Stimulated activated CD4-positive, alpha-beta T cell treated with anti-CD3 and anti-CD28 coated beads, Interleukin-1b, Interleukin-23, amount 100 ng/mL, for 1 hour (primary cell): ENCODE results near the gene PPP1R1B.

Source experiments
- DNase-seq, 2 donors: peaks; one replicate each; pipeline ENCODE4 v3.0.0-alpha.2; 2020; ENCODE audit warnings: low read depth in 2 of 2

The PPP1R1B gene

DNA sequence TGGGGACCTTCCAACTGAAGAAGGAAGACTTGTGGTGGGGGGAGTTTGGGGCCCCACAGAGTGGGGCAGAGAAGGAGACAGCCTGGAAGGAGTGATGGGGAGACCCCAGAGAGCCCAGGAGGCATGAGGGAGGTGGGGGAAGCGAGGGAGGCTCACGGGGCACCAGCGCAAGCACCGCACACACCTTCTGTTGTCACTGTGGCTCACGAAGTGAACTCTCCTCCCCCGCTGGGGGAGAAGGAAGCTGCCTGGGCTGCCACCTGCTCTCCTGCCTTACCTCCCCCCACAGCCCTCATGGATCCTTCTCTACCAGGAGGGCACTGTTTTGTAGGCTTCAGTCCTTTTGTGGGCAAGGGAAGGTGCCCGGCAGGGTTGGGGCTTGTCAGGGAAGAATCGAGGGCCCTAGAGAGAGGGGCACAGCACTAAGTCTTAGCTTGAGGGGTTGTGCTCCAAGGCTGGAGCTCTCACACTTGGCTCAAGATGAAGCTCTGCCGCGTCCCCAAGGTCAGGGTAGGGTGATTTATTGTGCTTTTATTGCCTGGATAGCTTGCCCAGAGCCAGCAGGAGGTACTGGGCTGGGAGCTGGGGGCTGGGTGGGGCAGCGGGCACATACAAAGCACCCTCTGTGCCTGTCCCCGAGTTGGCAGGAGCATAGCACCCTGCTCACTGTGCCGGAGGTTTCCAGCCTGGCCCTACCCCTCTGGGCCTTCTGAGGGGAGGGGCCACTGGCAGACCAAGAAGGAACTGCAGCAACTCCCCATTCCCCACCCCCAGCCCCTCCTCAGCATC is 5.6 kb downstream of the PPP1R1B start:
- no peak for DNase-seq

DNA sequence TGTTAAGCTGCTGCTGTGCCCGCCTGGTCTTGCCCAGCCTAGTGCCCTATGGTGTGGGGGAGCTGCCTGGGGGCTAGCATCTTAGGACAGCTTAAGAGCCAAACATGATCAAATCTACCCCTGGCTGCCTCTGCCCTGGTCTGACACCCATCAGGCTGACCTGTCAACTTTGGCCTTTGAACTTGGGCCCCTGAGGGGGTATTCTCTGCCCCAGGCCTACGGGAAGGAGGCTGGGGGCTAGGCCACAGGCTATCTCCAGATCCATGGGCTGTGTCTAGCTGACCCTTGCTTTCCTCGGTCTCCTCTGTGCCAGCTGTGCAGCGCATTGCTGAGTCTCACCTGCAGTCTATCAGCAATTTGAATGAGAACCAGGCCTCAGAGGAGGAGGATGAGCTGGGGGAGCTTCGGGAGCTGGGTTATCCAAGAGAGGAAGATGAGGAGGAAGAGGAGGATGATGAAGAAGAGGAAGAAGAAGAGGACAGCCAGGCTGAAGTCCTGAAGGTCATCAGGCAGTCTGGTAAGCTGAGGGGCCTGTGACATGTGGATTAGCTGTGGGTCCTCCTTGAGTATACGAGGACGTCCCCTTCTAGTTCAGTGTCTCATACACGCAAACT is 6.9 kb downstream of the PPP1R1B start:
- no peak for DNase-seq

DNA sequence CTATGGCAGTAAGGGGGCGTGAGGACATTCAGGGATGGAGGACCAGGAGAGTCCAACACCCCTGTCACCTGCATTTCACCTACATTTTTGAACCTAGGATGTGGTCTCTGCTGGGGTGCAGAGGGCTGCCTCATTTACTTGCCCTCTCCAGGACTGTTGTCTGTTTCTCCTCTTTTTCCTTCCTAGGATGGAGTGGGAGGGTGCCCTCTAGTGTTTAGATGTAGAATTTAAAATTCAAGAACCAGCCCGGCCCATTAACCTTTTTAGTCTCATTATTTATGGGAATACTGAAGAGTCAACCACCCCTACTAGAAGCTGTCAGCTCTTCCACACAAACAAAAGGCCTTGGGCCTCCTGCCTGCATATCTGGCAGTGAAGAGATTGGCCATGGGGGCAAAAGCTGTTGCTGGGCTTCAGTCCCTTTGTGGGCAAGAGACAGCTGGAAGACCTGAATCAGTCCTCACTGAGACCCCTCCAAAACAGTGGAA is 7.7 kb downstream of the PPP1R1B start:
- DNase-seq = no peak

DNA sequence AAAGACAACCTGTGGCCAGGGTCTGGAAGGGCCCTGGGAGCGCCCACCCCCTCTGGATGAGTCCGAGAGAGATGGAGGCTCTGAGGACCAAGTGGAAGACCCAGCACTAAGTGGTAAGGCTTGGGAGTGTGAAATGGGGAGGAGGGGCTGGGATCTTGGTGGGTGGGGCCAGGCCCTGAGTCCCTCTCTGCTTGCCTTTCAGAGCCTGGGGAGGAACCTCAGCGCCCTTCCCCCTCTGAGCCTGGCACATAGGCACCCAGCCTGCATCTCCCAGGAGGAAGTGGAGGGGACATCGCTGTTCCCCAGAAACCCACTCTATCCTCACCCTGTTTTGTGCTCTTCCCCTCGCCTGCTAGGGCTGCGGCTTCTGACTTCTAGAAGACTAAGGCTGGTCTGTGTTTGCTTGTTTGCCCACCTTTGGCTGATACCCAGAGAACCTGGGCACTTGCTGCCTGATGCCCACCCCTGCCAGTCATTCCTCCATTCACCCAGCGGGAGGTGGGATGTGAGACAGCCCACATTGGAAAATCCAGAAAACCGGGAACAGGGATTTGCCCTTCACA is 8.9 kb downstream of the PPP1R1B start:
- DNase-seq = no peak

DNA sequence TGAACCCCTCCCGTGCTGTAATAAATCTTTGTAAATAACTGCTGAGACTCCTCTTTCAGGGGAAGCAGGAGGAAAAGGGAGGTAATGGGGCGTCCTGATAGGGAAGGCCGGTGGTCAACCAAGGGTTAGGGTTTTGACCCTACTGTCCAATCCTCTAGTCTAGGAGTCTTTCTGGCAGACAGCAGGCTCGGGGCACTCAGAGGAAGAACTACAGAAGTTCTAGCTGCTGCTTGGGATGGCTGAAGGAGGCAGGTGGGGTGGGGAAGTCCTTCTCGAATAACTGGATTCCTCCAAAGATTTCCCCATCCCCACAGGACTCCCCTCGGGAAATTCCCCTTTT is 9.8 kb downstream of the PPP1R1B start:
- DNase-seq = no peak

DNA sequence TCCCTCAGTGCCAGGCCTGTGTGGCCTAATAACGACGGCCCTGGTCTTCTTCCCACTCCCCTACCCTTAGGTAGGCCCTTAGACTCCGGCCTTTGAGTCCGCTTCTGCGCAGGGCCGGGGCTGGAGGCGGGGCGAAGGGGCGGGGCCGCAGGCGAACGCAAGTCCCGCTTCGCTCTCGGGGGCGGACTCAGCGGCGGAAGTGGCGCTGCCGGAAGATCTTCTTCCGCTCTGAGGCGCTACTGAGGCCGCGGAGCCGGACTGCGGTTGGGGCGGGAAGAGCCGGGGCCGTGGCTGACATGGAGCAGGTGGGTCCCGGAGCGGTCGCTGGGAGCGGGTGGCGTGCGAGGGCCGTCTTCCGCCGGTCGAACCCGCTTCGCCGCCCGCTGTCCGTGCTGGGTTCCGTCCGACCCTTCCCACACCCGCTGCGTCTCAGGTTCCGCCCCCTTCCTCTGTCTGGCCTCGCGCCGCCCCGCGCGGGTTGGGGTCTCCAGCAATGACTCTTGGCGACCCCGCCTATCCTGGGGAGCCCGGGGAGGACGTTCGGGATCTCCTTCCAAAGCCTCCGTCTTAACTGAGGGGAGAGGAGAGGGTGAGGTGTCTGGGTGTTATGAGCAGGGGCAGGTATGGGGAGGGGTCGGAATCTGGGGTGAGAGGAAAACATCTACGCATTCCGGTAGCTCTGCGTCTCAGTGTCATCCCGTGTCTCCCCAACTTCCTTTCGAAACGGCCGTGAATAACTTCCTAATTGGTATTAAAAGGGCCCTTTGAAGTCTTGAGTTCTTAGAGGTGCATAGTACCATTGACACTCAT is 10.4 kb downstream of the PPP1R1B start, which contains the start of gene STARD3:
STARD3 (plus strand) TSS at position 218 of the 810 bp plus-strand sequence. CDS start 16,388 bp downstream, outside the sequence.
- DNase-seq = peak; percentile 68 to 90

DNA sequence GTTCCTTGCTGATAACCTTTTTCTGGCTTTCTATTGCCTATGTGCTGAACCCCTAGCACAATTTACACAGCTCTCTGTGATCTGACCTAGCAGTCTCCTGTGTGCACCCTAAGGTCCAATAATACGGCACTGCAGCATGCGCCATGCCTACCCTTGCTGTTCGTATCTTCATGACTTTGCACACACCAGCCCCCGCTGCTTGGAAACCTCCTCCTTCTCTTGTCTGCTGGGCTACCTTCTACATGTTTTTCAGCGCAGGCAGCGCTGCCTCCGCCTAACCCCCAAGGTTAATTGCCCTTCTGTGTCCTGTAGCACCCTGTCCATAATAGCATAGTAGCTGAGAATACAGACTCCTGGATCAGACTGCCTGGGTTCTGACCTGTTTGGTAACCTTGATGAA is 11.6 kb downstream of the PPP1R1B start:
- DNase-seq = no peak

DNA sequence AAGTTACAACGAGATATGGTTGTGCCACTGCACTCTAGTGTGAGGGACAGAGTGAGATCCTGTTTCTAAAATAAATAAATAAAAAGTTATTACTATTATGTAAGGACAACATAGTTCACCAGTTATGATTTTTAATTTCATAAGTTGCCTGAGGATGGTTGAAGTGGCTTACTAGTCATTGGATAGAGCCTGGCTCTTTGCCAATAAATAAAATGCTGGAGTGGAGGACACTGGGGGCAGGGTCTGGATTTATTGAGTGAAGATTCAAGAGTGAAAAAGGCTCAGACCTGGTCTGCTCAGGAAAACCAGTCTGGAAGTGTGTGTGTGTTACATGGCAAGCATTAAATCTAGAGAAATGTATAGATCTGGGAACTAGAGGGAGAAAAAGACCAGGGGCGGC is 12.3 kb downstream of the PPP1R1B start:
- DNase-seq = no peak

DNA sequence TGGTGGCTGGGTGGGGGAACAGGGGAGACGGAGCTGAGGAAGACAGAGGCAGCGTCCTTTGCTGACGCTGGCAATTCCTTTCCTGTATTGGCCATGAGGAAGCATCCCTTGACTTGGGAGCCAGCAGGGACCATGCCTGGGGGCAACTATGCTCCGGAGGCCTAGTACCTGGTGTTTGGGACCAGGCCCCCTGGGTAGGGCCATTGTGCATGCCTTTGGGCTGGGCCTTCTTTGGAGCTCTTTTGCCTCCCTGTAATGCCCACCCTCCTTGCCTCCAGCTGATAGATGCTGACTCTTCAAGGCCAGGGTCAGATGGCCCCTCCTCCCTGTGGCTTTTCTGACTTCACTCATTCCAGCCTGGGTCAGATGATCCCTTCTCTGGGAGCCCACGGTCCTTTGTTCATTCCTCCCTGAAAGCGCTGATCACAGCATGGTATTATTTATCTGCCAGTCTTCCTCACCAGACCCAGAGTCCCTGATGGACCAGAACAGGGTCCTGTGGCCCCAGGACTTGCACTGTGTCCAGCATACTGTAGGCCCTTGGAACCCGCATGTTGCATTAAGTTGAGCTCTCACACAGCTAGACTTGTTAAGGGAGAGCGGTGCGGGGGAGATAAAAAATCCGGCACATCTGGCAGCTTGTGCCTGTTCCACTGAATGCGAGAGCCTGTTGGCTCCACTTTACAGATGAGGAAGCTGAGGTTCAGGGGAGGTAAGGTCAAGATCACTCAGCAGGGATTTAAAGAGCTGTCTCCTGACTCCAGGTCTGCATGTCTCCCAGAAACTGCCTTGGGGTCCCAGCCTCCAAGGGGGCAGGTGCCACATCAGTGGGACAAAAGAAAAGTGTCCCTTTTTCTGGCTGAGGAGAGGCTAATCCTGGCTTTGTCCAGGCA is 13.1 kb downstream of the PPP1R1B start:
- DNase-seq = no peak

DNA sequence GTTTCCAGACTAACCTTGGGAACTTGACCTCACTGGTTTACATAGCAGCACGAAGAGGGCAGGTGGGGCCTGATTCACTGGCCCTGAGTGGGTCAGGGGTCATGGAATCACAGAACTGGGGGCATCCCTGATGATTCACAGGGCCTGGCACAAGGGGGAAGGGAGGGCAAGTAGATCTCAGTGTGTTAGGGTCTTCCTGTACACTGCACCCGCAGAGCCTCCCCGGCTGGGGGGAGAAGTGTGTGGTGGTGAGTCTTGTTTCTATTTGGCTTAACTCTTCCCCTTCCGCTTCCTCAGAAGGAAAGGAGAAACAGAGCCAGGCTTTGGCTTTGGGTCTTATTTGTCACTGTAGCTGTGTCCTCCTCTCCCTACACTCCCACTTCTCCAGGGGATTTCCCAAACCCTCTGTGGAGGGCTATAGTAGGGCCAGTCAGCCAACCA is 13.9 kb downstream of the PPP1R1B start:
- DNase-seq = no peak

DNA sequence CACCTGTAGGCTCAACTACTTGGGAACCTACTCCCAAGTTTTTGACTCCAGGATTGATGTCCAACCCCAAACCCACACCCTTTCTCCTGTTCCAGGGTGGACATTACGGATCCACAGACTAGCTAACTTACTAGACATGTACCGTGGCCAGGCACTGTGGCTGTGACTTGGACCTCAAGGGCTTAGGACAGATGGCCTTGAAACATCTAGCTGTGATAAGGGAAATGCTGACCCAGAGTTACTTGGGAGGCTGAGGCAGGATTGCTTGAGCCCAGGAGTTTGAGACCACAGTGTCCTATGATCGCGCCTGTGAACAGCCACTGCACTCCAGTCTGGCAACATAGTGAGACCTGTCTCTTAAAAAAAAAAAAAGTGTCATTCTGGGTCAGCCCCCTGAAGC is 14.3 kb downstream of the PPP1R1B start:
- no peak for DNase-seq

DNA sequence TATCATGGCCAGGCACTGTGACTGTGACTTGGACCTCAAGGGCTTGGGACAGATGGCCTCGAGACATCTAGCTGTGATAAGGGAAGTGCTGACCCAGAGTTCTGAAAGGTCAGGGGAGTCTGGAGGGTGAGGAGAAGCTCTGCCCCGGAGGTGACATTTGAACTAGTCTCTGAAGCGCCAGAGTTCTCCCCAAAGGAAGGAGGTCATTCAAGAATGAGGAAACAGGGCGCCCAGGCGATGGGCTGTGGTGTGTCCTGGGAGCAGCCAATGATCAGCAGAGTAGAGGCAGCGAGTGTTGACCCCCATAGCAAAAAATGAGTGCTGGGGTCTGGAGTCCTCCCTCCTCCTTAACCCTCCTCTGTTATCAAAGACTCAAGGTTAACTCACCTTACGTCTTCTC is 15.1 kb downstream of the PPP1R1B start:
- no peak for DNase-seq

DNA sequence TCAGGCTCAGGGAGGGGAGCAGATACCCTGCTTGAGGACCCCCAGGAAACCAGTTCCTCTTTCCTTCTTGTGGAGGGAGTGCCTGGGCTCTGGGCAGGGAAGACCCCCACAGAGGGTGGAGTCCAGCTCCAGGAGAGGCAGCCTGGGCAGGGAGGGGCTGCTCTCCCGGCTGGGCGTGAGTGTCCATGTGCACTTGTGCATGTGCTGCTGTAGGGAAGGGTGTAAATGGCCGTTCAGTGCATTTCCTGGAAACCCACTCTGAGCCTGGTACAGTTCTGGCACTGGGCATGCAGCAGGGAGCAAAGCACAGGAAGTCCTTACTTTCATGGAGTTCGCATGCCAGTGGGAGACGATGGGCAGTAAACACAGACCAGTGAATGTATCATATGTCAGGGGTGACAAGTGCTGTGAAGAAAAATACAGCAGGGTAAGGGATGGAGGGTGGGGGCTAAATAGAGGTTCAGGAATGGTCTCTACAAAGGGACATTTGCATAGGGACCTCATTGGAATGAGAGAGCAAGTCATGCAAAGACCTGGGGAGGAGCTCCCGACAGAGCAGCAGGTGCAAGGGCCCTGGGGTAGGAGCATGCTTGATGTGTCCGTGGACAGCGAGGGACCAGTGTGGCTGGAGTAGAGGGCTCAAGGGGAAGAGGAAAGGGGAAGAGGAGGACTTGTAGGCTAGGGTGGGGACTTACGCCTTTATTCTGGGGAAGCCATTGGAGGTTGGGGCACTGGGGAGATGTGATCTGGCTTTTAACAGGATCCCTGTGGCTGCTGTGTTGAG is 15.7 kb downstream of the PPP1R1B start:
- DNase-seq = no peak

DNA sequence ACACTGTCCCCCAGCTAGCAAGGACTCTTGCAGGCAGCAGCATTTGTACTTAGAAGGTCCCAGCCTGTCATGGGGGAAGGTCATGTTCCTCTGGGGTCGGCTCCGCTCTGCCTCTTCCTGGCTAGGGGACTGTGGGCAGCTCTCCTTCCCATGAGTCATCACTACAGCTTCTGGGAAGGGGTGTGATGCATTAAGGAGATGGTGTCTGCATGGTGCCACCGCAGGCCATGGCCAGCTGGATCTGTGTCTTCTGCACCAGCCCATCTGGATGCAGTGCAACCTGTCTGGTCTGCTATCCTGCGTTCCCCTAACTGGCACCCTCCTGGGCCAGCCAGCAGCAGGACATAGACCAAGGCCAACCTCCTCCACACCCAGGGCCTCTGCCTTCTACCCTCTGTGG is 16.5 kb downstream of the PPP1R1B start:
- DNase-seq = no peak

DNA sequence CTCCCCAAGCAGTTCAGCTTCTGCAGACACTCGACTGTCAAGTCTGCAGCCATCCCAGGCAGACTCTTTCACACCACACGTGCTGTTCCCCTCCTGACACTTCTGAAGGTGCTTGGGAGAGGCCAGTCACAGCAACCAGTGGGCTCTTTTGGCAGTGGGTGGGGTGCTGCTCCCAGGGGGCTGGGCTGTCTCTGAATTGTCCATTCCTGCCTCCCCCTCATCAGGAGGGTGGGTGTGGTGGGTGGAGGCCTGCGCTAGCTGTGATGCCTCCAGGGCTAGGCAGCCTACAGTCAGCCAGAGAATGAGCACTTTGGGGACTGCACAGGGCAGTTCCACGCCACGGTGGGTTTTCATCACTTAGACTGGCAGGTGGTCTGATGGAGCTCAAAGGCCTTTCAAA is 20.5 kb downstream of the PPP1R1B start:
- DNase-seq = no peak

DNA sequence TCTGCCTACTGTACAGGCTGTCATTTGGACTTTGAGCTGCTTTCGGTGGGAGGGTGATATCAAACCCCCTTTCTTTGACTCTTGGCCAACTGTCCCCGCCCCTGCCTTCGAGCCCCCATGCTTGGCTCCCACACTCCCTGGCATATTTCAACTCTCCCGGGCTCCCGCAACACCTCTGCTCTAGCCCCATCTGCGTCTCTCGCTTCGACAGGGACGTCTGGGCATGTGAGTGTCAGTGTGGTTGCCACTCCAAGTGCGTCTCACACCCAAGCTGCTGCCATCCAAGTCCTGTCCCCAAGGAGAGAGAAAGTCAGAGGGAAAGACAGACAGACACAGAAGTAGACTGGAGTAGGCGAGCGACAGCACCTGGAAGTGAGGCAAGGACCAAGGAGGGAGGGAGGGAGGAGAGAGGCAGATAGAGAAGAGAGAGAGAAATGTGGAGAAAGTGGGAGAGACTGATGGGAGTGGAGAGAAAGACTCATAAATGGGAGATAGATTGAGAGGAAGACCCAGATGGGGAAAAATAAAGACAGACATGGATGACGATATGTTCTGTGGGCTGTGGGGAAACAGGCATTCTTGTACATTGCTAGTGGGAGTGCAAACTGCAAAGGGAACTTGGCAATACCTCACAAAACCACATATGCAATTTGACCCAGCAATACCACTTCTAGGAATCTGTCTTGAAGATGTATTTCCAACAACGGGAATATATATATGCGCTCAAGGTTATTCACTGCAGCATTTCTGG is 22.0 kb downstream of the PPP1R1B start:
- DNase-seq = no peak

DNA sequence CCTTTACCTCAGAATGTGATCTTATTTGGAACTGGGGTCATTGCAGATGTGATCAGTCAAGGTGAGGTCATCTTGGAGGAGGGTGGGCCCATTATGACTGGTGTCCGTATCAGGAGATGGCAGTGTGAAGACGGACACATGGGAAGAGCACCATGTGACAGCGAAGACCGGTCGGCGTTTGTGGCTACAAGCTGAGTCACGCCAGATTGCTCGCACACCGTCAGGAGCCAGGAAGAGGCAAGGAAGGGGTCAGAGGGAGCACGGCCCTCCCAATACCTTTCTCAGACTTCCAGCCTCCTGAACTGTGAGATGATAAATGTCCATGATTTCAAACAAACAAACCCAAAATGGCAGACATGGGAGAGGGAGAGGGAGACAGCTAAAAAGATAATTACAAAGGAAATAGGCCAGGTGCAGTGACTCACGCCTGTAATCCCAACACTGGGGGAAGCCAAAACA is 23.4 kb downstream of the PPP1R1B start:
- no peak for DNase-seq

DNA sequence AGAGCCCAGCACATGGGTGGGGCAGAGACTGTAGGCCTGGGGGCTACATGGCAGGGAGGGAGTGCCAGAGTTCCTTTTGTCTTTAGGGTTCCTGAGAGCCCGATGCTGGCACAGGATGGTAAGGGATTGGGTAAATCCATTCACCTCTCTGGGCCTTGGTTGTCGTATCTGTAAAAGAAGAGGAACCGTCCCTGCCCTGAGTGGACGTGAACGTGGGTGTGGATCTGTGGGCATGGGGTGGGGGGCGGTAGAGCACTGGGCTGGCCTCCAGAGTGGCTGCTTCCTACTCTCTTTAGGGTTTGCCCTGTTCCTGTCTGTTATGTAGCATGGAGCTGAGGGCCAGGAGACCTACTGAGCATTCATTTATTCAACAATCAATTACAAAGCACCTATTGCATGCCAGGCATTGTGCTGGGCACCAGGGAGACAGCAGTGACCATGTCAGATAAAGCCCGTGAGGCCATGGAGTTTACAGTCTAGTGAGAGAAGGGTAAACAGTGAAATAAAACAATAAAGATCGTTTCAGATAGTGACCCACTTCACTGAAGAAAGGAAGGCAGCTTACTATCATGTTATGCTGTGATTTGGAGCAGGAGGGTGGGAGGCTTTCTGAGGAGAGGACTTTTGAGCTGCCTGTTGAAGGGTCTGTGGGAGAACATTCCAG is 25.3 kb downstream of the PPP1R1B start:
- DNase-seq = no peak
